Stimulated activated naive B cell treated with anti-CD40 and anti-IgM and Interleukin-4, amounts not matched to agents 10 μg/mL and 1 μg/mL and 100 μg/mL, for 72 hours (primary cell): ENCODE measurements around the gene MKRN2.
A peak's percentile ranks its signal among the peaks of the same experiment; 100 is the strongest.

ENCODE experiments used
- ATAC-seq, 2 donors: fragments of 150-1000 bp; cut with Tn5 transposase; replicated peaks; 2 replicates each; pipeline ENCODE4 v1.10.0; 2021; ENCODE audit warnings: moderate library complexity in 1 of 2
- DNase-seq: peaks from one replicate; pipeline ENCODE4 v3.0.0; 2021
- H3K27ac Mint-ChIP-seq: one replicate; pipeline ENCODE4 v1.8.0; 2022; ENCODE audit warnings: mild to moderate bottlenecking, mixed read lengths
- H3K27me3 Mint-ChIP-seq, 2 donors: one replicate each; pipeline ENCODE4 v1.8.0; 2022; ENCODE audit warnings: mixed read lengths in 2 of 2
- H3K36me3 Mint-ChIP-seq, 2 donors: one replicate each; pipeline ENCODE4 v1.8.0; 2022; ENCODE audit warnings: mixed read lengths in 2 of 2, mild to moderate bottlenecking in 1 of 2
- H3K4me1 Mint-ChIP-seq, 2 donors: one replicate each; pipeline ENCODE4 v1.8.0; 2022; ENCODE audit warnings: mixed read lengths in 2 of 2, mild to moderate bottlenecking in 1 of 2
- H3K4me3 Mint-ChIP-seq, 2 donors: one replicate each; pipeline ENCODE4 v1.8.0; 2022; ENCODE audit warnings: mild to moderate bottlenecking in 2 of 2, mixed read lengths in 2 of 2, moderate library complexity in 1 of 2
- H3K9me3 Mint-ChIP-seq, 2 donors: one replicate each; pipeline ENCODE4 v1.8.0; 2022; ENCODE audit warnings: mixed read lengths in 2 of 2, mild to moderate bottlenecking in 1 of 2

MKRN2 gene, protein sequence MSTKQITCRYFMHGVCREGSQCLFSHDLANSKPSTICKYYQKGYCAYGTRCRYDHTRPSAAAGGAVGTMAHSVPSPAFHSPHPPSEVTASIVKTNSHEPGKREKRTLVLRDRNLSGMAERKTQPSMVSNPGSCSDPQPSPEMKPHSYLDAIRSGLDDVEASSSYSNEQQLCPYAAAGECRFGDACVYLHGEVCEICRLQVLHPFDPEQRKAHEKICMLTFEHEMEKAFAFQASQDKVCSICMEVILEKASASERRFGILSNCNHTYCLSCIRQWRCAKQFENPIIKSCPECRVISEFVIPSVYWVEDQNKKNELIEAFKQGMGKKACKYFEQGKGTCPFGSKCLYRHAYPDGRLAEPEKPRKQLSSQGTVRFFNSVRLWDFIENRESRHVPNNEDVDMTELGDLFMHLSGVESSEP

DNA sequence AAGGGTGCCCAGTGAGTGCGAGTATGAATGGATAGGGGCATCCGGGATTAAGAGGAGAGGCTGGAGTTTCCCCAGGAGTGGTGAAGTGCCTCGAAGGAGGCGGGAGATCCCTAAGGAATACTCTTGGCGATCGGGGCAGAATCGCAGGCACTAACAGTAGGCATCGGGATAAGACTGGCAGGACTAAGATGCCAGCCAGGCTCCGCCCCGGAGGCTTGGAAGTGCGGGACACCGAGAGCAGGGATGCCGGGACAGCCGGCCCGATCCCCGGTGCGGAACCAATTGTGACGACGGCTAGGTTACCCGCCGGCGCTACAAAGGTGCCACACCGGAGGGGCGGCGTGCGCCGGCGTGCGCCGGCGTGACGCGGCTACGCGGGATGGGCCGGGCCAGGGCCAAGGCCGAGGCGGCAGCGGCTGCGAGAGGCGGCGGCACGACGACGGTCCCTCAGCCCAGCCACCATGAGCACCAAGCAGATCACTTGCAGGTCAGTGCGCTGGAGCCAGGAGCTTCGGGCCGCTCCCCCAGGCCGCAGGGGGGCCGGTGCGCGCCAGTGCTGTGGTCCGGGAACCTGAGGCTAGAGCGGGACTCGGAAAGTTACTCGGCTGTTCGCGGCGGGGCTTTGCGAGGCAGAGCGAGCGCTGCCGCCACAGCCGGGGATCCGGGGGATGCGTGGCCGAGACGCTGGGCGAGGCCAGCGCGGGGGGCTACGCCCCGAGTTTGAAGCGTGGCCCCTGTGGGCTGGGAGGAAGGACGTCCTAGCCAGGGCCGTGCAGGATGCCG lies at the start of gene MKRN2:
MKRN2 (plus strand) TSS at position 398 of the 783 bp plus-strand sequence; CDS start at position 462, 64 bp downstream.
- H3K36me3 Mint-ChIP-seq = no peaks in the 10 kb centered on the region
- H3K4me1 Mint-ChIP-seq = peaks cover 28 to 51% of the 10 kb centered on the region in 2 donors
- ATAC-seq = peak; percentile 96
- DNase-seq = peak; percentile 83
- H3K9me3 Mint-ChIP-seq = no peaks in the 10 kb centered on the region
- peak within 1 kb of the TSS; percentile 86 to 91 for H3K4me3 Mint-ChIP-seq
- H3K27me3 Mint-ChIP-seq = peaks cover 12 to 14% of the 10 kb centered on the region in 2 donors
- H3K27ac Mint-ChIP-seq = peak within 1 kb of the TSS; percentile 93

DNA sequence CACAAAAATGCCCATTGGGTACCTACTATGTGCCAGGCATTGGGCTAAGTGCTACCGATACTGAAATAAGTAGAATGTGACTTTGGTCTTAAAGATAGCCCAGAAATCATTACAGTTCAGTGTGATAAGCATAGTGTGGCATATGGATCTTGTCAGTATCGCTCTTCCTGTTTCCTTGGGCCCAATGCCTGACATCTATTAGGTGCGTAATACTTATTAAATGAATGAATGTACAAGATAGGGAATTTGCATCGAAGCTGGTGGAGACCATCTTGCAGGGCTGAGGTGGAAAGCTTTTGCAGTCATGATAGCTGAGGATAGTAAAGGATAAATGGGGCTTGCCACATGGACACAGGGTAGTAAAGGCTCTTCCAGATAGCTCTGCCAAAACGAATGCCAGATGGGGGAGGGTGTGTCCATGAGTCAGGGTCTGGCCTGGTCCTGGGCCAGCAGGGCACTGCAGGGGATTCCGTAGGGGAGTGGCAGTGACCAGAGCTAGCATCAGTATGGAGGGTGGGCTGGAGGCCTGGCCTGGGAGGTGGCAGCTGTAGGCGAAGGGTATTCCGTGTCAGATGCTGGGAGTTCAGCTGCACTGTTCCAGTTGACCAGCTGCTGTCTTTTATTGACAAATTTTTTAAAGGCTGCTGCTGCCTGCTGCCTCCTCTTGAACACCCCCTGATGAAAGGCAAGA lies 49.2 kb upstream of the MKRN2 start:
- ATAC-seq = no peak
- H3K4me3 Mint-ChIP-seq = no peak overlapping the region
- H3K27ac Mint-ChIP-seq = no peak overlapping the region
- H3K9me3 Mint-ChIP-seq = no peaks in the 10 kb centered on the region
- H3K27me3 Mint-ChIP-seq = no peaks in the 10 kb centered on the region
- peaks cover 4 to 7% of the 10 kb centered on the region in 2 donors for H3K4me1 Mint-ChIP-seq
- H3K36me3 Mint-ChIP-seq = peaks cover 40 to 49% of the 10 kb centered on the region in 2 donors
- DNase-seq = no peak

DNA sequence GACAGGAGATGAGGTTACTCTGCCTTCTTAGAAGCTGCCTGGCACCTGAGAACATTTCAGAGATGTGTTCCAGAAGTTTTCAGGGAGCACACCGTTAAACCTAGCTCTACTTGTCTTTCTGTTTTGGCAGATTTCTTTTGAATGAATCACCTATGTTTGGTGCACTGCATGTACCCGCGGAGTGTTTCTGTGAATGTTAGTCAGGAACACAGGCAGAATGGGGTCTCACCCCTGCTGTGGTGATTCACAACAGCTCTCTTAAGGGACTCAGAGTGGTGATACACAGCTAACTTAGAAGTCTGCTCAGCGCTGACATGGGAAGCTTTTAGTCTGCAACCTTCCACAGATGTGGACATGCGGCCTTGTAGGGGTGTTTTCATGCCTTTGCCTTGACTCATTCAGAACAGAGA lies 48.6 kb upstream of the MKRN2 start:
- no peak for DNase-seq
- no peak for ATAC-seq
- no peak overlapping the region for H3K27ac Mint-ChIP-seq
- H3K36me3 Mint-ChIP-seq = peaks cover 39 to 48% of the 10 kb centered on the region in 2 donors
- peaks cover 2 to 3% of the 10 kb centered on the region in 2 donors for H3K4me1 Mint-ChIP-seq
- H3K4me3 Mint-ChIP-seq = no peak overlapping the region
- no peaks in the 10 kb centered on the region for H3K9me3 Mint-ChIP-seq
- no peaks in the 10 kb centered on the region for H3K27me3 Mint-ChIP-seq

DNA sequence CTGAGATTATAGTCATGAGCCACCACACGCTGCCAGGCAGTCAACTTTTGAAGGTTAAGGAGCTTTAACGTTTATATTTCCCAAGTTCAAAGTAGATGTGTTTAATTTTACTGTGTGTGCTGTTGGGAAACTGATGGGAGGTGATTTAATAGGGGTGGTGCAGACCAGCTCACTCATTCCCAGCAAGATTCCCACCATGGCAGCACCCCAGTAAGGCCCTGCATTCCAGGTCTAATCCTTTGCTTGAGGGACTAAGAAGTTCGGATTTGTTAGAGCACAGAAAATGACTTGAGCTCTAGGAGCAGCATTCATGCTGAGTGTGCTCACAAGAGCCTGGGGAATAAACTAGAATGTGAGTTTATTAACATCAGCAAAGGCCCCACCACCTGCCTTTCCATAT lies 47.4 kb upstream of the MKRN2 start:
- Mint-ChIP-seq H3K36me3 (peaks cover 39 to 48% of the 10 kb centered on the region in 2 donors), H3K4me1 (peaks cover 0 to 3% of the 10 kb centered on the region in 2 donors), H3K4me3 (no peak overlapping the region), H3K9me3 (no peaks in the 10 kb centered on the region), H3K27ac (no peak overlapping the region), H3K27me3 (no peaks in the 10 kb centered on the region)
- DNase-seq (no peak), ATAC-seq (no peak)

DNA sequence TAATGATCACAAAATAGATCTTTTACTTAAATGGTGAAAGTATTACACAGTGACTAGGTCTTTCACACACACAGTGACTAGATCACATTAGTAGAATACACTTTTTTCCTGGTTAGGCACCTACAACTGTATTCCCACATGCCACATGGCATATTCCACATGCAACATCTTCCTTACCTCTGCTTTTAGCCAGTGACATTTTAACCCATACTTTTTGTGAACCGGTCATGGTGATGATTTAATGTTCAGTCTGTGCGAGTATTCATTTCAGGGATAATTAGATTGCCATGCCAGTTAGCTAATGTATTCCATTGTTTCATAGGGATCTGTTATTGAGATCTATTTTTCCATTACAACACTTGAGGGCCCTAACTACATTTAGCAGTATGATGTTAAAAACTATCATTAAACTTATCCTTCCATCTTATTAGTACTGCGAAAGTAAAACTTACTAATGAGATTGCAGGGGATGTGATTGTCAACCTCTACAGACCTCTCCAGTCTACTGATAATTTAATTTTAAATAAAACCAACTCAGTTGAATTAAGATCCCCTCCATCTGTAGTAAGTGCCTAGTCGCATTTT lies 44.3 kb upstream of the MKRN2 start:
- no peaks in the 10 kb centered on the region for H3K27me3 Mint-ChIP-seq

DNA sequence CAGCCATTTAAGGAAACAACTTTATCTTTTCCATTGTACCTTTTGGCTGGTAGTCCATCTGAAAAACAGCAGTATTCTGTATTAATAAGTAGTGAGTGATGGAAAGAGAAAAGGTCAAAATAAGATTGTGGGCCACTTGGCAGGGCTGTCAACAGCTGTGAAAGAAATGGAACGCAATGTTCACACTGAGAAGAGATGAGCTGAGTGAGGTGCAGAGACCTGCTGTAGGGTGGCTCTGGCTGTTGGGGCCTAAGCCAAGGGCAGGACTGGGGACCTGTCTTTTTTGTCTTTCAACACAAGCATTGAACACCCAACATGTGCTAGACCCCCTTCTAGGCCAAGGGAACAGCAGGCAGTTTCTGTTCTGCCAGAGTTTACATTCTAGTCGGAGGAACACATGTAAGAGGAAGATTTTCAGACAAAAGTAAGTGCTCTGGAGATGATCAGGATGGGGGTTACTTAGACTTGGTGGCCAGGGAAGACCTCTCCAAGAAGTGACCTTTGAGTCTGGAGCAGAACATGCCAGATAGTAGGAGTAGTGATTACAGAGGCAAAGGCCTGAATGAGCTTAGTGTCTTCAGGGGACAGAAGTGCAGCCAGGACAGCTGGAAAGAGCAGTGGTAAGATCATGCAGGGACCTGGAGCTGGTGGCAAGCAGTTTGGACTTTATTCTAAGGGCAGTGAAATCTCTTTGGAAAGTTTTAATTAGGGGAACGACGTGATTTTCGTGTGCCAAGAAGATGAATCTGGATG lies 43.0 kb upstream of the MKRN2 start:
- no peak for DNase-seq
- Mint-ChIP-seq H3K27ac (no peak overlapping the region), H3K27me3 (no peaks in the 10 kb centered on the region), H3K36me3 (peaks cover 22 to 44% of the 10 kb centered on the region in 2 donors), H3K9me3 (no peaks in the 10 kb centered on the region), H3K4me3 (no peak overlapping the region), H3K4me1 (no peaks in the 10 kb centered on the region)
- ATAC-seq = no peak

More for the DNA sequence above, 44.3 kb upstream of the MKRN2 start:
- DNase-seq (no peak), ATAC-seq (no peak)
- H3K9me3 Mint-ChIP-seq = no peaks in the 10 kb centered on the region
- no peak overlapping the region for H3K4me3 Mint-ChIP-seq
- no peak overlapping the region for H3K27ac Mint-ChIP-seq
- H3K36me3 Mint-ChIP-seq = peaks cover 23 to 44% of the 10 kb centered on the region in 2 donors
- peaks cover 0 to 3% of the 10 kb centered on the region in 2 donors for H3K4me1 Mint-ChIP-seq

DNA sequence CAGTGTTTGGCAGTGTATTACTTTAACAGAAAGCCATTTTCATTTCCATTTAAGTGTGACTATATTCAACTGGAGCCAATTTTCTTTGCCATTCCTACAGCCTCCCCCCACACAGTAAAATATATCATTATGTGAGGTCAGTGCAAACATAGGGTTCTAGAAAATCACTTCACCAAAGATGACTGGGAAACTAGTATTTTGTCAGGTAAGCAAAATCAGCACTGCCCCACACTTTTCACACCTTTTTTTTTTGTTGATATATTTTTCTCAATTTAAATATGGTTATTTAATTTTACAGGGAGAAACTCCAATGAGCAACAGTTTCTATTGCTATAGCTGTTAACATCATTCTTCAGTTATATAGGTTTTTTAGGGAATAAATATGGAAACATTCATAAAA lies 41.3 kb upstream of the MKRN2 start:
- no peaks in the 10 kb centered on the region for H3K27me3 Mint-ChIP-seq
- ATAC-seq (no peak), DNase-seq (no peak)
- H3K36me3 Mint-ChIP-seq = peaks cover 26 to 50% of the 10 kb centered on the region in 2 donors
- H3K9me3 Mint-ChIP-seq = no peaks in the 10 kb centered on the region
- no peak overlapping the region for H3K27ac Mint-ChIP-seq
- no peak overlapping the region for H3K4me3 Mint-ChIP-seq
- no peaks in the 10 kb centered on the region for H3K4me1 Mint-ChIP-seq

DNA sequence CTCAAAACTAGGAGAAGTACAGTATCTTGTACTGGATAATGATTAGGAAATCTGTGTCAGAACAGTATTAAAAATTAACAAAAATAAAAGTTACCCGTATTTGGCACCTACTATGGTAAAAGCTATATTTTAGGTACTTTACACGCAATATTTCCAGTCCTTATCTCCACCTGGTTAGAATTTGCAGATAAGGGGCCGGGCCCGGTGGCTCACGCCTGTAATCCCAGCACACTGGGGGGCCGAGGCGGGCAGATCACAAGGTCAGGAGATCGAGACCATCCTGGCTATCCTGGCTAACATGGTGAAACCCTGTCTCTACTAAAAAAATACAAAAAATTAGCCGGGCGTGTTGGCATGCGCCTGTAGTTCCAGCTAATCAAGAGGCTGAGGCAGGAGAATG lies 40.0 kb upstream of the MKRN2 start:
- H3K27ac Mint-ChIP-seq = no peak overlapping the region
- H3K4me1 Mint-ChIP-seq = no peaks in the 10 kb centered on the region
- H3K36me3 Mint-ChIP-seq = peaks cover 33 to 53% of the 10 kb centered on the region in 2 donors
- ATAC-seq (no peak), DNase-seq (no peak)
- peaks cover 0 to 3% of the 10 kb centered on the region in 2 donors for H3K9me3 Mint-ChIP-seq
- H3K4me3 Mint-ChIP-seq = no peak overlapping the region
- H3K27me3 Mint-ChIP-seq = no peaks in the 10 kb centered on the region

DNA sequence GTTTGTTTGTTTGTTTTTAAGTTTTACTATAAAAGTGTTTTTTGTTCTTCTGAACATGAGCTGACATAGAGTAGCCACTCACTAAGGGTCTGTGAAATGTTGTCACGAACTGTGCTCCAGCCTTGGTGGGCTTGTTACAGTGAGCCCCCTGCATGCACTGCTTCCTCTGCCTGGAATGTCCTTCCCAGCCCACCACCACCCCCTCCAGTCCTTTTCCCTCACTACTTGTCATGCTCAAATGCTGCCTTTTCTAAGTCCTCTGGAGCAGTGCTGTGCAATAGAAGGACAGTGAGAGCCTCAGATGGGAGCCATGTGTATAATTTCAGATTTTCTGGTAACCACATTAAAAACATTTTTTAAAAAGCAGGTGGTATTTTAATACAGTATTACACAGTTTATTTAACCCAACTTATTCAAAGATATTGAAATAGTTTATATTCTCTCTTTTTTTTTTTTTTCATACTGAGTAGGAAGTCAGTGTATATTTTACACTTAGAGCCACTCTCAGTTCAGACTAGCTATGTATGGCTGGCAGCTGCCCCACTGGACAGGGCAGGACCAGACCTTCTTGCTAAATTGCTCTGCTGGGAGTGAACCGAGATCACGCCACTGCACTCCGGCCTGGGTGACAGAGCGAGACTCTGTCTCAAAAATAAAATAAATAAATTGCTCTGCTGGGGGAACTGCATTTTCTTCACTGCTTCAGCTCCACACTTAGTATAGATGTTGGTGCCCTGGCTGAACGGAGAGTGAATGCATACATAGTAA lies 38.4 kb upstream of the MKRN2 start:
- Mint-ChIP-seq H3K36me3 (peaks cover 27 to 49% of the 10 kb centered on the region in 2 donors), H3K27ac (no peak overlapping the region), H3K4me3 (no peak overlapping the region), H3K27me3 (no peaks in the 10 kb centered on the region), H3K4me1 (no peaks in the 10 kb centered on the region), H3K9me3 (peaks cover 0 to 3% of the 10 kb centered on the region in 2 donors)
- DNase-seq (no peak), ATAC-seq (no peak)

DNA sequence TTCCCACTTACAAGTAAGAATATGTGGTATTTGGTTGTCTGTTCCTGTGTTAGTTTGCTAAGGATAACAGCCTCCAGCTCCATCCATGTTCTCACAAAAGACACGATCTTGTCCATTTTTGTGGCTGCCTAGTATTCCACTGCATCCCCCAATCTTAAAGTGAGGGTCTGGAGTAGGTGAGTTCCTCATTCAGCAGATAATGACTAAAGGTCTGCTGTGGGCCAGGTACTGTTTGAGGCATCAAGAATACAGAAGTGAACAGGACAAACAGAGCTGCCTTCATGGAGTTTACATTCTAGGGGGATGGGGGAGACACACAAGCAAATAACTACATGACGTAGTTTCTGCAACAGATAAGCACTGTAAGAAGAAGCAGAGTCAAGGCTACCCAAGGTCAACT lies 35.9 kb upstream of the MKRN2 start:
- Mint-ChIP-seq H3K4me1 (peaks cover 0 to 2% of the 10 kb centered on the region in 2 donors), H3K4me3 (no peak overlapping the region), H3K27me3 (no peaks in the 10 kb centered on the region), H3K9me3 (peaks cover 0 to 3% of the 10 kb centered on the region in 2 donors), H3K36me3 (peaks cover 28 to 50% of the 10 kb centered on the region in 2 donors), H3K27ac (no peak overlapping the region)
- DNase-seq (no peak), ATAC-seq (no peak)

DNA sequence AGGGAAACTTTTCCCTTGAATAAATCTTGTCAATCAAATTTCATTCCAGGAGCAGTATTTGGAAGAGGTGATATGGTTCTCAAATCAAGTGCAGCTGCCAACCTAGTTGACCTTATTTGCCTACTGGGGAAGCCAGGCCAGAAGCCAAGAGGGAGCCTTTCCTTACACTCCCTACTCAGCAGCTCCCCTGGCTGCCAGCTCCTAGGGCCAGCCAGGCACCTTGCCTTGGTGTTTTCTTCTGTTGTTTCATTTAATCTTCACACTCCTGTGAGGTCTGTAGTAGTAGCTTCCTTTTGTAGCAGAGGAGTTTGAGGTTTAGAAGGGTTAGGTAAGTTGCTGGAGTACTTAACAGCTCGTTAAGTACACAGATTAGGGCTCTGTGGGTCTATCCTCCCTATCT lies 34.2 kb upstream of the MKRN2 start:
- no peak for ATAC-seq
- Mint-ChIP-seq H3K36me3 (peaks cover 36 to 55% of the 10 kb centered on the region in 2 donors), H3K27me3 (no peaks in the 10 kb centered on the region)

DNA sequence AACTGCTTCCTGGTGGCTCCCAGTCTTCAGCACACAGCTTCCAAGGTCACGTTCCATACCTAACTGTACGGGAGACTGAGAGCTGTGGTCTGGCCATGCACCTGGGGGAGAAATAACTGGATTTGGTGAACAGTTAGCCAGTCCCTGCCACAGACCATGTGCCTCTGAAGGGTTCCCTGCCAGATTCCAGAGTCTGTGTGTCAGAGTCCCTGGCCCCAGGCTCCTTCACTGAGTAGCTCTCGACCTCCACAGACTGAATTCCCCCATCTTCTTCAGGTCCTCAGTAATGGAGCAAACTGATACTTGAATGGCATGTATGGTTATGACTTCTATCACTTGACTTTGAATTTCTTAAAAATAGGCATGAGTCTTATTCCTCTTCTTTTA lies 29.1 kb upstream of the MKRN2 start:
- Mint-ChIP-seq H3K4me3 (no peak overlapping the region), H3K27ac (no peak overlapping the region), H3K36me3 (peaks cover 39 to 56% of the 10 kb centered on the region in 2 donors), H3K27me3 (no peaks in the 10 kb centered on the region), H3K4me1 (peaks cover 0 to 2% of the 10 kb centered on the region in 2 donors), H3K9me3 (no peaks in the 10 kb centered on the region)
- ATAC-seq (no peak), DNase-seq (no peak)

More for the DNA sequence above, 34.2 kb upstream of the MKRN2 start:
- Mint-ChIP-seq H3K9me3 (peaks cover 0 to 3% of the 10 kb centered on the region in 2 donors), H3K4me3 (no peak overlapping the region), H3K4me1 (peaks cover 0 to 2% of the 10 kb centered on the region in 2 donors), H3K27ac (no peak overlapping the region)
- no peak for DNase-seq

DNA sequence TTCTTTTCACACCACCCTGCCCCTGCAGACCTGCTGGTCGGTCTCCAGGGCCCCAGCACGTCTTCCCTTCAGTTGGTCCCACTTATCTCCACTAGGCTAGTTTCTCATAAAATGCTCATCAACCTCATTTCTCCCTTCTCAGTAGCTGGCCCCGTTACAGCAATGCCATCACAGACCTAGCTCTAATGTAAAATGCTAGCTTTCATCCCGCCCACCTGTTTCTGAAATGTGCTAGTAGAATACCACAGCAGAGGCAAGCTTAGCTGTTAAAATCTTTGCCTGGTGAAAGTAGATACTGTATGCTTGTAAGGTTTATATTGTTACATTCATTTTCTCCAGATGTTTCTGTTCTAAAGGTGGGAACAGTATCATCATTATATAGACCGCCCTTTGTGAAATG lies 24.7 kb upstream of the MKRN2 start:
- DNase-seq = no peak
- Mint-ChIP-seq H3K4me3 (no peak overlapping the region), H3K36me3 (peaks cover 32 to 48% of the 10 kb centered on the region in 2 donors), H3K4me1 (no peaks in the 10 kb centered on the region), H3K9me3 (no peaks in the 10 kb centered on the region), H3K27ac (no peak overlapping the region), H3K27me3 (no peaks in the 10 kb centered on the region)
- no peak for ATAC-seq
